Keratinocyte (primary cell): ENCODE results near the gene ZNF282. TPM values are rescaled to one million over a fixed set of nuclear protein-coding genes. Genes with fewer than 3 reads are reported as not detected.

Source experiments
- DNase-seq: peaks from one replicate; pipeline ENCODE4 v3.0.0-alpha.2; 2011; ENCODE audit warnings: low read depth, missing footprints, low spot score
- FAIRE-seq: peaks from 2 replicates; lab custom pipeline; 2011; peaks lifted over from hg19 to GRCh38; lab: Jason Lieb, UNC
- H2AFZ ChIP-seq: 2 replicates; pipeline ENCODE4 v1.6.0; 2012; ENCODE audit warnings: low read length, control low read depth, inconsistent platforms; ENCODE audit not compliant: control insufficient read depth
- H3K27ac ChIP-seq: 2 replicates; pipeline ENCODE4 v1.5.1; 2011; ENCODE audit warnings: low read length; ENCODE audit not compliant: control insufficient read depth, insufficient read depth
- H3K27me3 ChIP-seq: 3 replicates; pipeline ENCODE4 v1.6.0; 2011; ENCODE audit warnings: low read length; ENCODE audit not compliant: control insufficient read depth, insufficient read depth; ENCODE audit errors: extremely low read depth
- H3K36me3 ChIP-seq, 2 experiments: 2 replicates in 1 of 2; 3 replicates in 1 of 2; pipeline ENCODE4 v1.5.1; 2011; ENCODE audit warnings: low read length in 2 of 2, mild to moderate bottlenecking in 1 of 2; ENCODE audit not compliant: control insufficient read depth in 2 of 2, insufficient read depth in 2 of 2; ENCODE audit errors: extremely low read depth in 1 of 2
- H3K4me1 ChIP-seq: 3 replicates; pipeline ENCODE4 v1.5.1; 2011; ENCODE audit warnings: low read length; ENCODE audit not compliant: control insufficient read depth, insufficient read depth; ENCODE audit errors: extremely low read depth
- H3K4me2 ChIP-seq: 3 replicates; pipeline ENCODE4 v1.6.0; 2011; ENCODE audit warnings: low read depth, low read length; ENCODE audit not compliant: control insufficient read depth, insufficient read depth; ENCODE audit errors: extremely low read depth
- H3K4me3 ChIP-seq, 3 experiments: fragments of 200-600 bp in 1 of 3; sonication (generic) in 1 of 3; 2 replicates in 2 of 3; 3 replicates in 1 of 3; pipeline ENCODE4 v1.5.1; 2011 to 2016; ENCODE audit warnings: low read length in 3 of 3, mild to moderate bottlenecking in 3 of 3, control low read depth in 2 of 3, inconsistent platforms in 1 of 3, low read depth in 1 of 3, mixed read lengths in 1 of 3, mixed run types in 1 of 3, moderate library complexity in 1 of 3; ENCODE audit not compliant: control insufficient read depth in 2 of 3, insufficient read depth in 2 of 3; ENCODE audit errors: extremely low read depth in 1 of 3
- H3K79me2 ChIP-seq: 2 replicates; pipeline ENCODE4 v1.6.0; 2012; ENCODE audit warnings: low read length; ENCODE audit not compliant: control insufficient read depth, insufficient read depth
- H3K9ac ChIP-seq: 3 replicates; pipeline ENCODE4 v1.6.0; 2011; ENCODE audit warnings: low read length; ENCODE audit not compliant: control insufficient read depth, insufficient read depth; ENCODE audit errors: extremely low read depth
- H3K9me1 ChIP-seq: 3 replicates; pipeline ENCODE4 v1.6.0; 2011; ENCODE audit warnings: low read length; ENCODE audit not compliant: control insufficient read depth, insufficient read depth; ENCODE audit errors: extremely low read depth
- H3K9me3 ChIP-seq: 2 replicates; pipeline ENCODE4 v1.5.1; 2012; ENCODE audit warnings: low read depth, low read length; ENCODE audit not compliant: control insufficient read depth
- H4K20me1 ChIP-seq: 3 replicates; pipeline ENCODE4 v1.6.0; 2011; ENCODE audit warnings: low read length; ENCODE audit not compliant: control insufficient read depth, insufficient read depth; ENCODE audit errors: extremely low read depth
- EZH2 ChIP-seq: IDR thresholded peaks from one replicate; pipeline ENCODE4 v1.6.1; 2012; ENCODE audit warnings: inconsistent platforms, mild to moderate bottlenecking, low read length, moderate library complexity
- dilution Hi-C: fragments of 300-500 bp; cut with MboI; formaldehyde crosslinking; loops from one replicate; pipeline ENCODE4 v1.7.0; 2020; ENCODE audit warnings: low sequenced_read_pairs; ENCODE audit not compliant: extremely low pct_ligation_motif_present
- polyA plus RNA-seq, 5 experiments: library from polyadenylated mRNA; depleted of rRNA in 3 of 5; stranded (reverse) in 3 of 5; stranded (forward) in 1 of 5; unstranded in 1 of 5; fragments of >200 nt; gene quantifications; 1 replicate in 1 of 5; 2 replicates in 3 of 5; 3 replicates in 1 of 5; pipeline versions ENCODE4 v1.2.1 to v1.2.3, GENCODE V29; 2011 to 2012; ENCODE audit warnings: missing spikeins in 2 of 5, low read depth in 1 of 5, low replicate concordance in 1 of 5
- TF ChIP-seq, protein P1 (sequence below), 3 experiments: IDR thresholded peaks in 1 of 3; conservative IDR thresholded peaks in 1 of 3; optimal IDR thresholded peaks in 1 of 3; 2 replicates in 2 of 3; 3 replicates in 1 of 3; pipeline versions ENCODE3 to v1.5.1; 2011; ENCODE audit warnings: low read length in 3 of 3, mild to moderate bottlenecking in 3 of 3, moderate library complexity in 2 of 3, control low read depth in 1 of 3, inconsistent platforms in 1 of 3; ENCODE audit not compliant: insufficient read depth in 2 of 3; ENCODE audit errors: extremely low read depth in 1 of 3

The ZNF282 gene
- polyA plus RNA-seq, 1 donor (not counting 4 experiments of a cell fraction or from before 2014, with no cell fraction given) = 13.1 TPM

DNA sequence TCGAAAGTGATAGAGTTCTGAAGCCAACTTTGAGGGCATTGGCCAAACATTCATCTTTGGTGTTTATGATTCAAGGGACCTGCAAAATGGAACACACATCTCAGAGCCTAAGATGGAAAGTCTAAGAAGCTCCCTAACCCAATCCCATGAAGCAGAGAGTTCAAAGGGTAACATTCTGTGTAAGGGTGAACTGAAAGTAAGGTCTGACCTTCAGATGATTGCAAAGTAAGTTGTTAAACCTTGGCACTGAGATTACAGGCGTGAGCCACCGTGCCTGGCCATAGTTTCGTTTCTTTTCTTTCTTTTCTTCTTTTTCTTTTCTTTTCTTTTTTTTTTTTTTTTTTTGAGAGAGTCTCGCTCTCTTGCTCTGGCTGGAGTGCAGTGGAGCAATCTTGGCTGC, 46.4 kb downstream of the ZNF282 start:
- no peaks in the 10 kb centered on the region for H3K27me3 ChIP-seq
- no peak for DNase-seq
- dilution Hi-C loops = no loop called here
- no peaks in the 10 kb centered on the region for H3K9me1 ChIP-seq
- H4K20me1 ChIP-seq = no peaks in the 10 kb centered on the region
- peaks cover 14% of the 10 kb centered on the region for H3K4me1 ChIP-seq
- H3K9me3 ChIP-seq = no peaks in the 10 kb centered on the region
- H3K4me3 ChIP-seq = no peak overlapping the region
- no peak for FAIRE-seq
- H3K9ac ChIP-seq = no peak overlapping the region
- no peak overlapping the region for H3K4me2 ChIP-seq
- peaks cover 45% of the 10 kb centered on the region for H3K79me2 ChIP-seq
- no peaks in the 10 kb centered on the region for H3K36me3 ChIP-seq
- no peak overlapping the region for H2AFZ ChIP-seq
- TF ChIP-seq, protein P1, sequence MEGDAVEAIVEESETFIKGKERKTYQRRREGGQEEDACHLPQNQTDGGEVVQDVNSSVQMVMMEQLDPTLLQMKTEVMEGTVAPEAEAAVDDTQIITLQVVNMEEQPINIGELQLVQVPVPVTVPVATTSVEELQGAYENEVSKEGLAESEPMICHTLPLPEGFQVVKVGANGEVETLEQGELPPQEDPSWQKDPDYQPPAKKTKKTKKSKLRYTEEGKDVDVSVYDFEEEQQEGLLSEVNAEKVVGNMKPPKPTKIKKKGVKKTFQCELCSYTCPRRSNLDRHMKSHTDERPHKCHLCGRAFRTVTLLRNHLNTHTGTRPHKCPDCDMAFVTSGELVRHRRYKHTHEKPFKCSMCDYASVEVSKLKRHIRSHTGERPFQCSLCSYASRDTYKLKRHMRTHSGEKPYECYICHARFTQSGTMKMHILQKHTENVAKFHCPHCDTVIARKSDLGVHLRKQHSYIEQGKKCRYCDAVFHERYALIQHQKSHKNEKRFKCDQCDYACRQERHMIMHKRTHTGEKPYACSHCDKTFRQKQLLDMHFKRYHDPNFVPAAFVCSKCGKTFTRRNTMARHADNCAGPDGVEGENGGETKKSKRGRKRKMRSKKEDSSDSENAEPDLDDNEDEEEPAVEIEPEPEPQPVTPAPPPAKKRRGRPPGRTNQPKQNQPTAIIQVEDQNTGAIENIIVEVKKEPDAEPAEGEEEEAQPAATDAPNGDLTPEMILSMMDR (optimal IDR thresholded peaks at IDR 0.05 in 1 of 3, IDR thresholded peaks at IDR 0.05 in 1 of 3, conservative IDR thresholded peaks at IDR 0.05 in 1 of 3; ENCODE audit: extremely low read depth in 1 of 3, insufficient read depth in 2 of 3, low read length in 3 of 3) = no peak
- TF ChIP-seq EZH2 = no peak
- H3K27ac ChIP-seq = no peak overlapping the region

DNA sequence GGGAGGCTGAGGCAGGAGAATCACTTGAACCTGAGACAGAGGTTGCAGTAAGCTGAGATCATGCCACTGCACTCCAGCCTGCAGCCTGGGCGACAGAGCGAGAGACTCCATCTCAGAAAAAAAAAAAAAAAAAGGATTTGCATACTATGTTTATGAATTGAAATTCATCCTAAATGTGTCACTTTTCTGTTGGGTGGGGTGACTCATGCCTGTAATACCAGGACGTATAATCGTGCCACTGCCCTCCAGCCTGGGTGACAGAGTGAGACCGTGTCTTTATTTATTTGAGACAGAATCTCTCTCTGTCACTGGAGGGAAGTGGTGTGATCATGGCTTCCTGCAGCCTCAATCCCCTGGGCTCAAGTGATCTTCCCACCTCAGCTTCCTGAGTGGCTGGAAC, 49.9 kb downstream of the ZNF282 start:
- Histone ChIP-seq H2AFZ (no peak overlapping the region), H3K9ac (no peak overlapping the region), H3K79me2 (peaks cover 51% of the 10 kb centered on the region), H3K4me1 (peaks cover 8% of the 10 kb centered on the region), H3K36me3 (no peaks in the 10 kb centered on the region), H3K9me3 (no peaks in the 10 kb centered on the region), H3K9me1 (no peaks in the 10 kb centered on the region), H3K27ac (no peak overlapping the region), H4K20me1 (no peaks in the 10 kb centered on the region), H3K27me3 (no peaks in the 10 kb centered on the region), H3K4me2 (no peak overlapping the region), H3K4me3 (no peak overlapping the region)
- DNase-seq (no peak), FAIRE-seq (no peak)
- dilution Hi-C loops = no loop called here
- TF ChIP-seq, protein P1 (optimal IDR thresholded peaks at IDR 0.05 in 1 of 3, IDR thresholded peaks at IDR 0.05 in 1 of 3, conservative IDR thresholded peaks at IDR 0.05 in 1 of 3; ENCODE audit: extremely low read depth in 1 of 3, insufficient read depth in 2 of 3, low read length in 3 of 3) = no peak
- no peak for TF ChIP-seq EZH2
